Endodermal cell (in vitro differentiated cells): Measurements from ENCODE around the gene NIN. TPM values are rescaled to one million over a fixed set of nuclear protein-coding genes. Genes with fewer than 3 reads are reported as not detected.
A peak's percentile ranks its signal among the peaks of the same experiment; 100 is the strongest.

Experiments
- DNase-seq: peaks from one replicate; pipeline ENCODE4 v3.0.0-alpha.2; 2017
- H3K27ac ChIP-seq: 2 replicates; pipeline ENCODE4 v1.5.1; 2013; ENCODE audit warnings: mild to moderate bottlenecking, low read depth, low read length, moderate library complexity
- H3K27me3 ChIP-seq: 2 replicates; pipeline ENCODE4 v1.6.1; 2013; ENCODE audit warnings: mild to moderate bottlenecking, low read length, moderate library complexity; ENCODE audit not compliant: insufficient read depth, control insufficient read depth, poor library complexity, severe bottlenecking
- H3K36me3 ChIP-seq: 2 replicates; pipeline ENCODE4 v1.7.0; 2013; ENCODE audit warnings: mild to moderate bottlenecking, low read length, moderate library complexity; ENCODE audit not compliant: control insufficient read depth, insufficient read depth
- H3K4me1 ChIP-seq: one replicate; pipeline ENCODE4 v1.7.0; 2013; ENCODE audit warnings: low read length; ENCODE audit not compliant: control insufficient read depth, insufficient read depth
- H3K4me3 ChIP-seq: 2 replicates; pipeline ENCODE4 v1.5.1; 2013; ENCODE audit warnings: mild to moderate bottlenecking, low read length, moderate library complexity
- H3K9ac ChIP-seq: 2 replicates; pipeline ENCODE4 v1.6.1; 2013; ENCODE audit warnings: mild to moderate bottlenecking, low read length, moderate library complexity; ENCODE audit not compliant: poor library complexity, severe bottlenecking; ENCODE audit errors: extremely low read depth
- H3K9me3 ChIP-seq: 2 replicates; pipeline ENCODE4 v1.6.1; 2013; ENCODE audit warnings: mild to moderate bottlenecking, low read length, moderate library complexity; ENCODE audit not compliant: control insufficient read depth
- H3K27ac Mint-ChIP-seq: 2 replicates; pipeline ENCODE4 v1.8.0; 2020; ENCODE audit warnings: mixed read lengths
- H3K27me3 Mint-ChIP-seq: 2 replicates; pipeline ENCODE4 v1.8.0; 2021; ENCODE audit warnings: mild to moderate bottlenecking, mixed read lengths; ENCODE audit not compliant: insufficient read depth
- H3K36me3 Mint-ChIP-seq: 2 replicates; pipeline ENCODE4 v1.8.0; 2020; ENCODE audit warnings: low read depth, mixed read lengths
- H3K4me1 Mint-ChIP-seq: 2 replicates; pipeline ENCODE4 v1.8.0; 2020; ENCODE audit warnings: mixed read lengths
- H3K4me3 Mint-ChIP-seq: 2 replicates; pipeline ENCODE4 v1.8.0; 2020; ENCODE audit warnings: mild to moderate bottlenecking, moderate library complexity, mixed read lengths
- H3K9me3 Mint-ChIP-seq: 2 replicates; pipeline ENCODE4 v1.8.0; 2020; ENCODE audit warnings: mild to moderate bottlenecking, mixed read lengths
- WGBS, 2 experiments: methylation state at CpG; one replicate each; pipeline versions ENCODE4 v1.1.5 to v1.1.7; 2013; ENCODE audit warnings: missing lambda C conversion rate in 2 of 2, mixed read lengths in 1 of 2; ENCODE audit not compliant: insufficient coverage in 1 of 2, insufficient read length in 1 of 2; 5-methylcytosine and 5-hydroxymethylcytosine counted together
- total RNA-seq, 2 donors: library from RNA; stranded (reverse); fragmentation: NEBNext Ultra II Directional in 1 of 2; extraction: Animal tissue kit (Norgen Biotek cat#: 25700) in 1 of 2; gene quantifications; 2 replicates in 1 of 2; 3 replicates in 1 of 2; pipeline ENCODE4 v1.2.1, GENCODE V29; 2021
- TF ChIP-seq, protein P1 (sequence below): fragments of 200-600 bp; sonication (generic); conservative IDR thresholded peaks from 2 replicates; pipeline ENCODE4 v1.5.0; 2021; ENCODE audit warnings: antibody characterized with exemption, mild to moderate bottlenecking

The NIN gene
- total RNA-seq, 2 donors from 2014 or later = 3.3 to 4.1 TPM

DNA sequence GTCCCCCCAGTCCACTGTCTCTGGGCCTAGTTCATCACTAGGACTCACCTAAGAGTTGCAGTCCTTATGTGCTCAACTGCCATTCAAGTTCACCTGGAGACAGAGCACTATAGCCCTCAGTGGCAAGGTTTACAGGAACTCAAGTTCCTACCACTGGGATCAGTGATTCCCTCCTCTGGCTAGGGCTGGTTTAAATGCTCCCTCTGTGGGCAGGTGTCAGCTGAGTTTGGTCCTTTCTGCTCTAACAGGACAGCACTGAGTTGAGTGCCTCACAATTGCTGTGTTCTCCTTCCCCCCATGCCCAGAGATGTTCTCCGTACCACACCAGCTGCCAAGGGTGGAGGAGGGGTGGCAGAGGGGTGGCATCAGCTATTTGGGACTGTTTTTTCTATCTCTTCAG is 142.1 kb downstream of the NIN start:
- H3K9ac ChIP-seq = no peak overlapping the region
- TF ChIP-seq, protein P1, sequence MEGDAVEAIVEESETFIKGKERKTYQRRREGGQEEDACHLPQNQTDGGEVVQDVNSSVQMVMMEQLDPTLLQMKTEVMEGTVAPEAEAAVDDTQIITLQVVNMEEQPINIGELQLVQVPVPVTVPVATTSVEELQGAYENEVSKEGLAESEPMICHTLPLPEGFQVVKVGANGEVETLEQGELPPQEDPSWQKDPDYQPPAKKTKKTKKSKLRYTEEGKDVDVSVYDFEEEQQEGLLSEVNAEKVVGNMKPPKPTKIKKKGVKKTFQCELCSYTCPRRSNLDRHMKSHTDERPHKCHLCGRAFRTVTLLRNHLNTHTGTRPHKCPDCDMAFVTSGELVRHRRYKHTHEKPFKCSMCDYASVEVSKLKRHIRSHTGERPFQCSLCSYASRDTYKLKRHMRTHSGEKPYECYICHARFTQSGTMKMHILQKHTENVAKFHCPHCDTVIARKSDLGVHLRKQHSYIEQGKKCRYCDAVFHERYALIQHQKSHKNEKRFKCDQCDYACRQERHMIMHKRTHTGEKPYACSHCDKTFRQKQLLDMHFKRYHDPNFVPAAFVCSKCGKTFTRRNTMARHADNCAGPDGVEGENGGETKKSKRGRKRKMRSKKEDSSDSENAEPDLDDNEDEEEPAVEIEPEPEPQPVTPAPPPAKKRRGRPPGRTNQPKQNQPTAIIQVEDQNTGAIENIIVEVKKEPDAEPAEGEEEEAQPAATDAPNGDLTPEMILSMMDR = peak; percentile 55
- Mint-ChIP-seq H3K4me1 (no peaks in the 10 kb centered on the region), H3K27me3 (no peaks in the 10 kb centered on the region), H3K36me3 (no peaks in the 10 kb centered on the region), H3K4me3 (no peak overlapping the region), H3K9me3 (peaks cover 6% of the 10 kb centered on the region), H3K27ac (no peak overlapping the region)
- no peaks in the 10 kb centered on the region for H3K36me3 ChIP-seq
- H3K9me3 ChIP-seq = peaks cover 8% of the 10 kb centered on the region
- 81% methylated on average over 1 of the region's 1 CpG; no CpG with 5 or more reads in 1 of the 2 experiments for WGBS, 2 experiments
- no peaks in the 10 kb centered on the region for H3K4me1 ChIP-seq
- no peaks in the 10 kb centered on the region for H3K27me3 ChIP-seq
- peak; percentile 73 for DNase-seq
- no peak overlapping the region for H3K4me3 ChIP-seq
- no peak overlapping the region for H3K27ac ChIP-seq

DNA sequence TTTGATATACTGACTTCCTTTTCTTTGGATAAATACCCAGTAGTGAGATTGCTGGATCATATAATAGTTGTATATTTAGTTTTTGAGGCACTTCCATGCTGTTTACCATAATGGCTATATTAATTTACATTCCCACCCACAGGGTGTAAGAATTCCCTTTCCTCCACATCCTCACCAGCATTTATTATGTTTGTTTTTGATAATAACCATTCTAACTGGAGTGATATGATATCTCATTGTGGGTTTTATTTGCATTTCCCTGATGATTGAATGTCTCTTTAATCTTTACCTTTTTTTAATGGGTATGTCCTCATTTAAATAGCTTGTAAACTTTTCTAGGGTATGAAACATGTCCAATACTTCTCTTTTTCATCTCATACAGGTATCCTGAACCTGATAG is 151.3 kb downstream of the NIN start:
- H3K27ac ChIP-seq = no peak overlapping the region
- Mint-ChIP-seq H3K27me3 (no peaks in the 10 kb centered on the region), H3K36me3 (no peaks in the 10 kb centered on the region), H3K27ac (no peak overlapping the region), H3K9me3 (no peaks in the 10 kb centered on the region), H3K4me3 (no peak overlapping the region), H3K4me1 (peaks cover 11% of the 10 kb centered on the region)
- H3K4me3 ChIP-seq = no peak overlapping the region
- H3K4me1 ChIP-seq = no peaks in the 10 kb centered on the region
- H3K36me3 ChIP-seq = no peaks in the 10 kb centered on the region
- H3K9me3 ChIP-seq = no peaks in the 10 kb centered on the region
- TF ChIP-seq, protein P1 = no peak
- H3K9ac ChIP-seq = no peak overlapping the region
- no peak for DNase-seq
- no peaks in the 10 kb centered on the region for H3K27me3 ChIP-seq

DNA sequence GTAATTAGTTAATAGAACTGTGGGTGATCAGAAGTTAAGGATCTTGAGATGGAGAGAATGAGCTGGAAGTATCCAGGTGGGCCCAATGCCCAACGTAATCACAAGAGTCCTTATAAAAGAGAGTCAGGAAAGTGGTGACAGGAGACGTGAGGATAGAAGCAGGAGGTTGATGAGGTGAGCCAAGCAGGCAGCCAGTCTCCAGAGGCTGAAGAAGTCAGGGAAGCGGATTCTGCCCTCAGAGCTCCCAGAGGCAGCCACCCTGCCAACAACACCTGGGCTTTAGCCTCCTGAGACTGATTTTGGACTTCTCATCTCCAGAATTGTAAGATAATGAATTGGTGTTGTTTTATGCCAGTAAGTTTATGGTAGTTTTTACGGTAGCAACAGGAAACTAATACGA is 152.8 kb downstream of the NIN start:
- DNase-seq = peak; percentile 55
- Mint-ChIP-seq H3K27me3 (no peaks in the 10 kb centered on the region), H3K27ac (no peak overlapping the region), H3K36me3 (no peaks in the 10 kb centered on the region), H3K4me1 (peaks cover 15% of the 10 kb centered on the region), H3K9me3 (no peaks in the 10 kb centered on the region), H3K4me3 (no peak overlapping the region)
- TF ChIP-seq, protein P1 = no peak
- H3K9ac ChIP-seq = no peak overlapping the region
- H3K9me3 ChIP-seq = no peaks in the 10 kb centered on the region
- no peaks in the 10 kb centered on the region for H3K36me3 ChIP-seq
- H3K27ac ChIP-seq = no peak overlapping the region
- no peaks in the 10 kb centered on the region for H3K4me1 ChIP-seq
- no peak overlapping the region for H3K4me3 ChIP-seq
- WGBS, 2 experiments = 83 to 86% methylated on average over 5 of the region's 5 CpGs
- no peaks in the 10 kb centered on the region for H3K27me3 ChIP-seq
